Caco-2 (cell line): ENCODE measurements around the gene APOE. TPM values are rescaled to one million over a fixed set of nuclear protein-coding genes. Genes with fewer than 3 reads are reported as not detected.

Experiments used
- BruUV-seq: library from RNA; stranded (reverse); fragments of 400-500 nt; replicated peaks from 2 replicates; lab custom pipeline; 2021; lab: Mats Ljungman, UMichigan
- CTCF ChIA-PET: fragments of 300-600 bp; sonication (Branson Sonifier 250); formaldehyde crosslinking; loops from one replicate; lab custom pipeline; 2022; ENCODE audit warnings: antibody characterized with exemption; lab: Charles Lee
- POLR2A ChIA-PET: fragments of 300-600 bp; sonication (Branson Sonifier 250); formaldehyde crosslinking; loops from one replicate; lab custom pipeline; 2022; ENCODE audit warnings: antibody characterized with exemption; lab: Charles Lee
- DNase-seq, 2 experiments: peaks; one replicate each; pipeline versions ENCODE4 v3.0.0 to v3.0.0-alpha.2; 2020 to 2022
- H3K27me3 ChIP-seq: replicated peaks from 2 replicates; pipeline ENCODE4 v1.6.0; 2011; ENCODE audit warnings: low read length; ENCODE audit not compliant: control insufficient read depth, insufficient read depth
- H3K36me3 ChIP-seq: 2 replicates; pipeline ENCODE4 v1.5.1; 2011; ENCODE audit warnings: low read length; ENCODE audit not compliant: control insufficient read depth, insufficient read depth
- H3K4me1 ChIP-seq: fragments of 250-450 bp; sonication (Bioruptor Pico); 2 replicates; pipeline ENCODE4 v1.5.1; 2020; ENCODE audit warnings: mild to moderate bottlenecking
- H3K4me3 ChIP-seq: 2 replicates; pipeline ENCODE4 v1.5.1; 2011; ENCODE audit warnings: low read depth, mild to moderate bottlenecking, control low read depth, low read length
- H3K9me3 ChIP-seq: fragments of 250-450 bp; sonication (Bioruptor Pico); 2 replicates; pipeline ENCODE4 v1.5.1; 2020; ENCODE audit warnings: mild to moderate bottlenecking, moderate library complexity
- H3K27ac Mint-ChIP-seq: one replicate; pipeline ENCODE4 v1.8.0; 2022; ENCODE audit warnings: mixed read lengths; ENCODE audit not compliant: unreplicated experiment
- H3K27me3 Mint-ChIP-seq: one replicate; pipeline ENCODE4 v1.8.0; 2022; ENCODE audit warnings: mixed read lengths; ENCODE audit not compliant: insufficient read depth, unreplicated experiment
- H3K36me3 Mint-ChIP-seq: one replicate; pipeline ENCODE4 v1.8.0; 2022; ENCODE audit warnings: mild to moderate bottlenecking, mixed read lengths; ENCODE audit not compliant: insufficient read depth, unreplicated experiment
- H3K4me1 Mint-ChIP-seq: one replicate; pipeline ENCODE4 v1.8.0; 2022; ENCODE audit warnings: low read depth, mixed read lengths; ENCODE audit not compliant: unreplicated experiment
- H3K4me3 Mint-ChIP-seq: one replicate; pipeline ENCODE4 v1.8.0; 2022; ENCODE audit warnings: mild to moderate bottlenecking, moderate library complexity, mixed read lengths; ENCODE audit not compliant: unreplicated experiment
- H3K9me3 Mint-ChIP-seq: one replicate; pipeline ENCODE4 v1.8.0; 2022; ENCODE audit warnings: mixed read lengths; ENCODE audit not compliant: unreplicated experiment
- intact Hi-C: fragments of 100-400 bp; cut with micrococcal nuclease; formaldehyde crosslinking; loops from one replicate; pipeline ENCODE4 v1.10.0; 2022; ENCODE audit not compliant: unreplicated experiment
- total RNA-seq: library from RNA; stranded (reverse); gene quantifications from 2 replicates; pipeline ENCODE4 v1.2.3, GENCODE V29; 2022
- TF ChIP-seq, protein P1 (sequence below), 2 experiments: fragments of 200-600 bp in 1 of 2; IDR thresholded peaks; 1 replicate in 1 of 2; 2 replicates in 1 of 2; pipeline versions ENCODE4 v1.5.1 to v1.8.0; 2011 to 2022; ENCODE audit warnings: antibody characterized with exemption in 1 of 2, control low read depth in 1 of 2, inconsistent platforms in 1 of 2, low read depth in 1 of 2, low read length in 1 of 2, mild to moderate bottlenecking in 1 of 2, moderate library complexity in 1 of 2; ENCODE audit not compliant: insufficient read depth in 1 of 2, severe bottlenecking in 1 of 2, unreplicated experiment in 1 of 2

APOE gene
- total RNA-seq, 1 experiment from 2014 or later: 1,404 TPM

DNA sequence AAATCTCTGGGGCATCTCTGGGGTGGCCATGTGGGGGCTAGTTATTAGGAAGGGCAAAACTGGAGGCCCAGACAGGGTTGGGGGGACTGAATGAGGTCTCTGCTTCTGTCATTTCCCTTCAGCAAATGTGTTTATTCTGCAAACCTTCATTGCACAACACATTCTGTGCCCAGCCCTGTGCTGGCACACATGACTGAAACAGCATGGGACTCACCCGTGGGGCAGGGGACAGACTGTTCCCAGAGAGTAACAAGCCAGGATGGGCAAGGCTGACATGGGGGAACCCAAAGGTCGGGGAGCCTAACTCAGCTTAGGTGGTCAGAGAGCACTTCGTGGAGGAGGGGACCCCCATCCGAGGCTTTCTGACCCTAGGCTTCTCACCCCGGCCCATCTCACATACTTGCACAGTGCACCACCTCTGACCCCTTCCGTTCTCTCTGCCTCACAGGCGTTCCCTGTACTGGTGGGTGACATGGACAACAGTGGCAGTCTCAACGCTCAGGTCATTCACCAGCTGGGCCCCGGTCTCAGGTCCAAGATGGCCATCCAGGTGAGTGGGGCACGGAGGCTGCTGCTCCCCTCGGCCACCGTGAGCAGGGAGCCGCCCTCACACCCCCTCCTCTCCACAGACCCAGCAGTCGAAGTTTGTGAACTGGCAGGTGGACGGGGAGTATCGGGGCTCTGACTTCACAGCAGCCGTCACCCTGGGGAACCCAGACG is 12.1 kb upstream of the APOE start:
- Histone ChIP-seq H3K4me3 (no peak overlapping the region), H3K4me1 (peaks cover 9% of the 10 kb centered on the region), H3K36me3 (peaks cover 15% of the 10 kb centered on the region), H3K27me3 (no peaks in the 10 kb centered on the region), H3K9me3 (no peaks in the 10 kb centered on the region)
- TF ChIP-seq, protein P1, sequence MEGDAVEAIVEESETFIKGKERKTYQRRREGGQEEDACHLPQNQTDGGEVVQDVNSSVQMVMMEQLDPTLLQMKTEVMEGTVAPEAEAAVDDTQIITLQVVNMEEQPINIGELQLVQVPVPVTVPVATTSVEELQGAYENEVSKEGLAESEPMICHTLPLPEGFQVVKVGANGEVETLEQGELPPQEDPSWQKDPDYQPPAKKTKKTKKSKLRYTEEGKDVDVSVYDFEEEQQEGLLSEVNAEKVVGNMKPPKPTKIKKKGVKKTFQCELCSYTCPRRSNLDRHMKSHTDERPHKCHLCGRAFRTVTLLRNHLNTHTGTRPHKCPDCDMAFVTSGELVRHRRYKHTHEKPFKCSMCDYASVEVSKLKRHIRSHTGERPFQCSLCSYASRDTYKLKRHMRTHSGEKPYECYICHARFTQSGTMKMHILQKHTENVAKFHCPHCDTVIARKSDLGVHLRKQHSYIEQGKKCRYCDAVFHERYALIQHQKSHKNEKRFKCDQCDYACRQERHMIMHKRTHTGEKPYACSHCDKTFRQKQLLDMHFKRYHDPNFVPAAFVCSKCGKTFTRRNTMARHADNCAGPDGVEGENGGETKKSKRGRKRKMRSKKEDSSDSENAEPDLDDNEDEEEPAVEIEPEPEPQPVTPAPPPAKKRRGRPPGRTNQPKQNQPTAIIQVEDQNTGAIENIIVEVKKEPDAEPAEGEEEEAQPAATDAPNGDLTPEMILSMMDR (IDR thresholded peaks at IDR 0.05; ENCODE audit: insufficient read depth in 1 of 2, low read depth in 1 of 2, low read length in 1 of 2, severe bottlenecking in 1 of 2, unreplicated experiment in 1 of 2): no peak
- POLR2A ChIA-PET: no interaction called here
- no TSS peak for BruUV-seq
- H3K36me3 Mint-ChIP-seq: peaks cover 97% of the 10 kb centered on the region
- H3K27ac Mint-ChIP-seq: peak overlapping the region; percentile 91
- peaks cover 12% of the 10 kb centered on the region for H3K4me1 Mint-ChIP-seq
- intact Hi-C loops: no loop called here
- no peak for DNase-seq
- CTCF ChIA-PET: no interaction called here
- H3K4me3 Mint-ChIP-seq: peak overlapping the region; percentile 79
- H3K9me3 Mint-ChIP-seq: no peaks in the 10 kb centered on the region
- no peaks in the 10 kb centered on the region for H3K27me3 Mint-ChIP-seq

DNA sequence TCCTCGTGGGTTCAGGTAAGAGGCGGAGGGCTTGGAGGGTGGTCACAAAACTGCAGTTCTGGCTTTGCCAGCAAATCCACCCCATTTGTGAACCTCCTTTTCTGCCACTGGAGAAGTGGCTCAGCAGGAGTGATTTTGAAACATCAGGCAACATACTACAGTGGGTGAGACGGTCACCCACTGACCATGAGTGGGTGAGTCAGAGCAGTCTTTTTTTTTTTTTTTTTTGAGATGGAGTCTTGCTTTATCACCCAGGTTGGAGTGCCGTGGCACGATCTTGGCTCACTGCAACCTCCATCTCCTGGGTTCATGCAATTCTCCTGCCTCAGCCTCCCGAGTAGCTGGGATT is 11.6 kb upstream of the APOE start:
- peaks cover 97% of the 10 kb centered on the region for H3K36me3 Mint-ChIP-seq
- DNase-seq: no peak
- POLR2A ChIA-PET: no interaction called here
- TF ChIP-seq, protein P1 (IDR thresholded peaks at IDR 0.05; ENCODE audit: insufficient read depth in 1 of 2, low read depth in 1 of 2, low read length in 1 of 2, severe bottlenecking in 1 of 2, unreplicated experiment in 1 of 2): no peak
- H3K27ac Mint-ChIP-seq: no peak overlapping the region
- H3K9me3 ChIP-seq: no peaks in the 10 kb centered on the region
- intact Hi-C loops: no loop called here
- H3K4me3 Mint-ChIP-seq: no peak overlapping the region
- H3K9me3 Mint-ChIP-seq: no peaks in the 10 kb centered on the region
- H3K4me1 ChIP-seq: peaks cover 9% of the 10 kb centered on the region
- no peaks in the 10 kb centered on the region for H3K27me3 ChIP-seq
- H3K36me3 ChIP-seq: peaks cover 15% of the 10 kb centered on the region
- BruUV-seq: no TSS peak
- peaks cover 10% of the 10 kb centered on the region for H3K4me1 Mint-ChIP-seq
- no peaks in the 10 kb centered on the region for H3K27me3 Mint-ChIP-seq
- H3K4me3 ChIP-seq: no peak overlapping the region
- CTCF ChIA-PET: no interaction called here

DNA sequence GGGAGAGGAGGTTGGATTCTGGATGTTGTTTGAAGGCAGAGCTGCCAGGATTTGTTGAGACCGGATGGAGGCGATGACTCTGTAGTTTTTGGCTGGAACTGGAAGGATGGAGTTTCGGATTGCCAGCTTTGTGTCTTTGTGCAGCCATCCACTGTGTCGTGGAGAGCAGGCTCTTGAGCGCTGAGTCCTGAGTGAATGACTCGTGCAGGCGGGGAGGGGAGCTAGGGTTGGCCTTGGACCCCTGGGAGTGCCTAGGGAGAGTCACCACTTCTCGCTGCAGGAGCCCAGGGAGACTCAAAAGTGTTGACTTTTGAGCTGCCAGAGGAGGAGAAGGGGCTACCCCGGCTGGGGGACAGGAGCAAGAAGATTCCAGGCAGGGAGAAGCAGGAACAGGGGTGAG is 10.7 kb upstream of the APOE start:
- ChIA-PET POLR2A (interaction anchor here (0.5 to 0.8 kb wide), 2 partner anchors 11 kb away, joined by 3 to 4 read pairs; no protein-coding TSS in a partner anchor), CTCF (interaction anchor here (1.0 kb wide), 1 partner anchor 11 kb away, joined by 3 read pairs; the partner anchor contains the start of gene APOE)
- no peak for DNase-seq
- no peaks in the 10 kb centered on the region for H3K27me3 Mint-ChIP-seq
- H3K9me3 Mint-ChIP-seq: no peaks in the 10 kb centered on the region
- no TSS peak for BruUV-seq
- peaks cover 100% of the 10 kb centered on the region for H3K36me3 Mint-ChIP-seq
- H3K4me3 ChIP-seq: no peak overlapping the region
- peaks cover 16% of the 10 kb centered on the region for H3K36me3 ChIP-seq
- no peak overlapping the region for H3K4me3 Mint-ChIP-seq
- H3K27me3 ChIP-seq: no peaks in the 10 kb centered on the region
- no peaks in the 10 kb centered on the region for H3K9me3 ChIP-seq
- peaks cover 4% of the 10 kb centered on the region for H3K4me1 Mint-ChIP-seq
- peak overlapping the region; percentile 61 for H3K27ac Mint-ChIP-seq
- TF ChIP-seq, protein P1 (IDR thresholded peaks at IDR 0.05; ENCODE audit: insufficient read depth in 1 of 2, low read depth in 1 of 2, low read length in 1 of 2, severe bottlenecking in 1 of 2, unreplicated experiment in 1 of 2): no peak
- H3K4me1 ChIP-seq: peaks cover 9% of the 10 kb centered on the region
- intact Hi-C loops: no loop called here
